Suppressor macrophage treated with lipopolysaccharide for 4 hours (primary cell): ENCODE measurements around the gene EFEMP1.

ENCODE experiments used
- DNase-seq: peaks from one replicate; pipeline ENCODE4 v3.0.0-alpha.2; 2020

Gene EFEMP1

DNA sequence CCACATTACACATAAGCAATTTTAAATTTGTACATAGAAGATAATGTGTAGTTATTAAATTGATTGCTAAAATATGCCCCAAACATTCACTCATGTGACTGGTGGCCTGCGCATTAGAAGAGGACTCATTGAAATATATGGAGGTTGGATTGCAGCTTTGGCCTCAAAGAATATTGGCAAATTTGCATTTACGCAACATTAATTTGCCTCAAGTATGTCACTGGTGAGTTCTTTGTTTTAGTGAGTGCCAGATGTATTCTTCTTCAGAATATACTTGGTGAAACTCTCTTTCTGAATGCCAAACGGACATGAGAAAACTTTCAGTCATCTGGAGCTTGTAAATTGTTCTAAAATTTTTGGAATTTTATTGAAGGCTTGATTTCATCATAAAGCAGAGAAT is 5.9 kb upstream of the EFEMP1 start:
- no peak for DNase-seq

DNA sequence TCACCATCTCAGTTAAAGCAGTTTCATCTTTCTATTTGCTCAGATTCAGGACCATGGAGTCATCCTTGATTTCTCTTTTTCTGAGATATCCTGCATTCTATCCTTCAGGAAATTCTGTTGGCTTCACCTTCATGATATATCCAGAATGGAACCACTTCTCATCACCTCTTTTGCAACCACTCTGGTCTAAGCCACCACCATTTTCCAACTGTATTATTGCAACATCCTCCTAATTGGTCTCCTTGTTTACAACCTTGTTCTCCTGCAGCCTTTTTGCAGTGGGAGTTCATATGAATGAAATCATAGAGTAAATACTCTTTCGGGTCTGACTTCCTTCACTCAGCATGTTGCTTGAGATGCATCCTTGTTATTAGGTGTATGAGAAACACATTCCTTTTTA is 3.4 kb upstream of the EFEMP1 start:
- DNase-seq: no peak

DNA sequence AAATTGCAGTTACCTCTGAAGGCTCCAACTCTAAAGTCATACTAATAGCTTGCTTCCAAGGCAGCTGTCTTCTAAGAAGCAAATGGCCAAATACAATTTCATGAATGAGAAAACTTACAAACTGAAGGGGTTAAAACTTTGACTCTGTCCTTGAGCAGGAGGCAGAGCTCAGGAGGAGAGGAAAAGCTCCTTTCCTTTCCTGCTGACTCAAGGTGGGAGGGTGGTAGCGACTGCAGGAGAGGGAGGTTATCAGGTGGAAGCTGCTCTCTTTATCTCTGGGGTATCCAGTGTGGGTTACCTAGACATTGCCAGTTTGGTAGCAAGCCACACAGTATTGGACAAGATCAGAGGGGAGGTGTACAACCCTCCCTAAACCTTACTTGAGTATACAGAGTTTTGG is 2.7 kb upstream of the EFEMP1 start:
- no peak for DNase-seq

DNA sequence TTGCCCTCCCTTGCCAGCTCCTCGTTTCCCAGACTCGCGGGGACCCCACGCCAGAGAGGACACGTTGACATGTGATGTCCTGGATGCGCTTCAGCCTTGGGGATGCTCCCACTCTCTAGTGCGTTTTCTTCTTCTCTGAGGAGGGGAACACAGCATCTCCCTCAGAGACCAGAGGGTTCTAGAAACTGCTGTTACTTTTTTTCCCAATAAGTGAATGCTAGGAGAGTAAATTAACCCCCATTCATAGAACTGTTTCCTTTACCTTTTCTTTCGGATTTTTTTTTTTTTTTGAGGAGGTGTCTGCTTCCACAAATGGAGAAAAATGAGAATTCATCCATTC is 370 bp upstream of the EFEMP1 start:
- DNase-seq: no peak

DNA sequence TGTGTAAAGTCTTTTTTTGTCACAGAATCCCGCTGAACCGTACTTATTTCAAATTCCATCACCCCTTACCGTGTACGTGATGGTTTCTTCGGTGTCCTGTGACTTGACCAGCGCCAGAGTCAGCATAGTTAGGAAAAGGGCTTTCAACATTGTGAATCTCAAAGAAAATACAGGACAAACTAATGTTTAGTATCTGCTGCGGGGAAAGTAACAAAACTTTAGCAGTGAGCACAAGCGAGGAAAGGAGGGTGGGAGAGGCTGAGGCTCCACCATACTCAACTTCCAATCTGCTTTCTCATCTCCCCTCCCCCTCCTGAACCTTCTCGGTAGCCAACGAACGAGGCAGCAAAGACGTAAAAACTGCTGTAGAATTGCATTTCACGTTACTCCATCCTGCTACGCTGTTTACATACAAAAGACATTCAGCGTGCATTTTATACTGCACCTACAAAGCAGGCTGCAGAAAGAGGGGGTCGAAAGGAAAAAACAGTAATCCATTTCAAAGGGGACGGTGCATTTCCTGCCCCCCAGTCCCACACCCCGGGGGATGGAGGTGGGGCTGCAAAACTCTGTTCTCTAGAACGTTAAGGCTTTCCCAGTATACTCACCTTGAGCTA is 1.2 kb downstream of the EFEMP1 start:
- DNase-seq: no peak

DNA sequence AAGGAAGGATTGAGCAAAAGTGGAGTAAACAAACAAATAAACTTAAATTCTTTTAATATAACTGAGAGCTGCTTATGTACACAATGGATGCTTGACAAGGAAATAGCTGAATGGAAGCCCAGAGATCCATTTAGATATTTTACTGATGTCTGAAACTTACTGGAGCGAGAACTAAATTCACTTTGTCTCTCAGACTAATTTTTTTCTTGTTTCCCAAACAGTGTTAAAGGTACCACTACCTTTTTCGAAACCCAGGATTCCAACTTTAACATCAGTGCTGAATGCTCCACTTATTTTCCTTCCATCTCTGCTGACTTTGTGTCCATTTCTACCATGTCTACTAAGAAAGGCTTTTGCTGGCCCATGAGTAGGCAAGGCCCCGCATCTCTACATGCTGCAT is 4.0 kb downstream of the EFEMP1 start:
- DNase-seq: no peak

DNA sequence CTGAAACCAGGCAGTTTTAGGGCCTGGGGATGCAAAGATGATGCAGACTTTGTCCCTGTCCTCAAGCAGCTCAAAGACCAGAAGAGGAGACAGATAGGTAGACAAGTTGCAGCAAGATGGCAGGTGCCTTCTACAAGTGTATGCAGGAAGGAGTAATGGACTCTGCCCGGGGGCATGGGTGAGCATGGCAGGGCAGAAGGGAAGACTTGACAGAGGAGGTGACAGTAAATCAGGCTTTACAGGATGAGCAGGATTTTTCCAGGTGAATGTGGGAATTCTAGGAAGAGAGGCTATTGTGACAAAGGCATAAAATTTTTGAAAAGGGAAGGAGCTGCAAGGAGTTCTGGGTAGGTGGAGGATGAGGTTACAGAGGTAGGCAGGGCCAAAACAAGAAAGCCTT is 4.7 kb downstream of the EFEMP1 start:
- DNase-seq: no peak

DNA sequence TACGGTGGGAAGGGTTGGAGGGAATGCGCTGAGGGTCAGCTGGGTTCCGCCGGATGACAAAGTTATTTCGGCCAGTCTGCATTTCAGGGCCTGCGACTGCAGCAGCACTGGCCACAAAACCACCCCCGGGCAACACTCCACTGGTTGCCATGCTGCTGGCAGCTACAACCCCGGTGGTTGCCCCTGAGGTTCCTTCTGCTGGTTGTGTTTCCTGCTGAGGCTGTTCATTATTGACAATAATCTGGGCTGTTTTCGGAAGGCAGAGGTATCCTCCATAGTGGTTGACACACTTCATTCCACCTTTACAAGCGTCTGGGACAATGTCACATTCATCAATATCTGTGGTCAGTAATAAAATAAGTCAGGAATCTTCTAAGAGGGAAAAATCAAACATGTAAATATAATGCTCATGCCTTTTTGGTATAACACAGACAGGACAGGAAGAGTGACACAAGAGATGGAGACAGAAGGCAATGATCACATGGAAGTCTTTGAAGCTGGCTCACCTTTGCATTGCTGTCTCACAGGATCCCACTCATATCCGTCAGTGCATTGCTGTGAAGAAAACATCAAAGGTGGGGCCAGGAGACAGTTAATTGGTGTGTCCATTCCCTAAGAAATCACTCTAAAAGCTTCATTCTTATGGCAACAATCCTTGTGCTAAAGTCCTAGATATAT is 5.7 kb downstream of the EFEMP1 start:
- no peak for DNase-seq

DNA sequence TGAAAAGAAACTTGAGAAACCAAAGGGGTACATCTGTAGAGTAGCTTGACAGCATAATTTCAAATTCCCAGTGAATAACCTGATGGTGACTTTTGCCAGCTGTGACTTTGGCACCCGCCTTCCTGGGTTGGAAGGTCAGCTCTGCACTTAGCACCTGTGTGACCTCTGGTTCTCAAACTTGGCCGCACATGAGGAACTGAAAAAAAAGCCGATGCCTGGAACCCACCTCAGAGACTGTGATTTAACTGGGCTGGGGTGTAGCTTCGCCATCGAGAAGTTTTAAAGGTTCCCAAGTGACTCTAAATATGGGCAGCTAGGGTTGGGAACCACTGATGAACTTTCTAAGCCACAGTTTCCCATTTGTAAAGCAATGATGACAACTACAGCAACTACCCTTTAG is 6.5 kb downstream of the EFEMP1 start:
- DNase-seq: no peak

DNA sequence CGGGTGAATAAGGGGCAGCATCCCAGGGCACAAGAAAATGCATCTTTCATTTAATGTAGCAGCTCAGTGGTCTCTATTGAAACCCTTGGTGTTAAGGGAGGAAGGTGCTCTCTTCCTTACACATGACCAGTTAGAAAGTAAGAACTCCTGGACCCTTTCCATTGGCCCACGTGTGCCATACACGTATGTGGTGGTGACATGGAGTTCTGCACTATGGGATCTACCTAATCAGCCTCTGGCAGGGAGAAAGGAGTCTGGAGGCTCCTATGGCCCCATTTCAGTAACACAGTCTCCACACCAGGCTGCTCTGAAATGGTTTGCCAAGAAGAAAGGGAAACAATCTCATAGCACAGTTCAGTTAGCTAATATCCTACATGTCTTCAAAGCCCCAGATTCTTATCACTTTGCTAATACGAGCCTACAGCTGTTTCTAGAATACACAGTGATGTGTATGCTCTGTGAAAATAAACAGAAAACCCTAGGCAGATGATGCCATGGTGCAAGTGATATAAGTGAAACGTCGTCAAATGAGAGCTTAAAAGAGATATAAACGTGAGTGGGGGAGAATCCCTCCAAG is 7.0 kb downstream of the EFEMP1 start:
- DNase-seq: no peak

DNA sequence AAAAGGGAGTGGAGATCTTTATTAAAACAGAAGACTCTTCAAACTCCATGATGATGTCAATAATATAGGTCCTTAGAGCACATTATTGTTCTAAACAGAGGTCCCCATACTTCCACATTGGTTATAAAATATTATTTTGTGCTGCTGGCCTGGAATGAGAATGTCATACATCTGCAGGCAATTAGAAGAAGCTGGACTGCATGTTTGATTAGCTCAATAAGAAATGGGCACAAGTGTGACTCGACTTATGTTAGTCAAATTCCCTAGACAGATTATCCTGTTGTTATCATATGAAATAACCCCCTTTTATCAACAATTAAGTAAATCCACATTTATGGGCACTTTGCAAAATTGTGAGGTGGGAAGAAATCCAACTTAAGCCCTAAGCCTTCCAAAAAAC is 8.8 kb downstream of the EFEMP1 start:
- DNase-seq: no peak

DNA sequence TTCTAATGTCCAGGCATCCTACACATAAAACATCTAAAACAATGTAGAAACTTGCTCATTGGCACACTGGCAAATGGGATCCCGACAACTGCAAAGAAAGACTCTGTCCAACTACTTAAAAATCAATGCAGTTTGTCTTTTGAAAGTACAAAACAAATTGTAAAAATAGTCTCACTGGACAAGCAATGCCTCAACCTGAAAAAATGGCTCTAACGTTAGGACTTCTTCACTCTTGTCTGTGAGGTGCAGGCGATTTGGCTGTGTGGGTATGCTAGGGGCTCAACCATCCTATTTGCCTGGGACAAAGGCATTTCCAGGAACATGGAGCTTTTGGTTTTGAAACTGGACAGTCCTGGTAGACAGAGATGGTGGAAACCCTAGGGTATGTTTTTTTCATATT is 10.7 kb downstream of the EFEMP1 start:
- DNase-seq: no peak

DNA sequence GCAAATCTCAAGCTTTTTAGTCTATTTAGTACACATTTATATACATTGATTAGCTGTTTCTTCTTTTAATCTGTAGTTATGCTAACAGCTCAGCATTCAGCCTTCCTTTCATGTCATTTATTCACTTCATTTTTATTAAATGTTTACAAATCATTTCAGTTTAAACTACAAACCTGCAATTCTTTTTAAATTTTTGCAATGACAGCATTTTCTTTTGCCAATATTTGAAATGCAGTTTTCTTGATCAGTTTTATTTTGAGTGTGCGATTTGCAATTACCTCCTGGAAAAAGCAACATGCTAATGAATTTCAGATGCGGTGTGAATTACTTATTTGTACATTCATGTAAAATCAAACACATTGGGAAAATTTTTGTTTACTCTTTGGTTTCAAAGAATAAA is 13.5 kb downstream of the EFEMP1 start:
- DNase-seq: no peak

DNA sequence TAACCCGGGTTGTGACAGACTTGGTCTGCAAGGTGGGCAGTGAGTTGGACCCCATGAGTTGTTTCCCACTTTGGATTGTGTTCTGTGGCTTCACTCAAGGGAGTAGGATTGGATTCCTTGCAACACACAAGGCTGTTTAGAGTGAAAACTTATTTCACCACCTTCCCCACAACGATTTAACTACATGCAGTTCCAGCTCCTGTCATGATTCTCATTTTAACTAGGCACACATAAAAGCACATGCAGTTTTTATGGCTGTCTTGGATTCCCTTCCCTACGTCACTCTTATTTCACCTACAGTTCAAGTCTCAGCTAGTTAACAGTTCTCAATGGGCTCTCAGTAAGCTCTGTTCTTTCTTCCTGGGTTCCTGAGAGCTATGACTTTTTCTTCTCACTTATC is 15.9 kb downstream of the EFEMP1 start:
- DNase-seq: no peak

DNA sequence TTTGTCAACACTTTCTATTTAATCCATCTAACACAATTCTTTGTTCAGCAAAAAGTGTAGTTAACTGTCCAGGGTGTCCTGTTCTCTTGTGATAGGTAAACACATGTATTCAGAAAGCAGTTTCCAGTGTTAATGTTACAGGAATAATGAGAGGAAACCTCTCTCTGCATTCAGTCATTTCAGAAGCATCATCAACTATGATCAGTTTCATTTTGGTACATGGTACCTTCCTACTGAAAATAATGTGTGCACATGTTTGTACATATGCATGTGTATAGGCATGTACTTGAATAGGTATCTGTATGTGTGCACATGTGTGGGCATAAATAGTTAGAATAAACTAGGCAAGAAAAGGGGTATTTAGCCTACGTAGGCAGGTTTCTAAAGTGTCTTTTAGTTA is 16.6 kb downstream of the EFEMP1 start:
- DNase-seq: no peak

DNA sequence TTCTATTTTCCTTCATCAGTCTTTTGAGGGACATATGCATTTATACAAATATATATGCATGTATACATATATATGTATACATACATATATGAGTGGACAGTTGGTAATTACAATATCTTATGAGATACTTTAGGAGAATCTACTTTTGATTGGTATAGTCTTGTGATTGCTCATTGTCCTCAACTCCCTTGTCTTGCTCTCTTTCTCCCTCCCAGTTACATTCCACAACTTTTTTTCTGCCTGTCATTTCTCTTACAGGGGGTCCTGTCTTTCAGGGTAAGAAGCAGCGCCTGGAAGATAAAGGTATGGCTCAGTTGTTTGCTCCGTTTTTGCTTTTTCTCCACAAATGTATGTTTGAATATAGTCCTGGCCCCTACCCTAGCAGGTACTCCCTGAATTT is 19.9 kb downstream of the EFEMP1 start:
- DNase-seq: no peak

DNA sequence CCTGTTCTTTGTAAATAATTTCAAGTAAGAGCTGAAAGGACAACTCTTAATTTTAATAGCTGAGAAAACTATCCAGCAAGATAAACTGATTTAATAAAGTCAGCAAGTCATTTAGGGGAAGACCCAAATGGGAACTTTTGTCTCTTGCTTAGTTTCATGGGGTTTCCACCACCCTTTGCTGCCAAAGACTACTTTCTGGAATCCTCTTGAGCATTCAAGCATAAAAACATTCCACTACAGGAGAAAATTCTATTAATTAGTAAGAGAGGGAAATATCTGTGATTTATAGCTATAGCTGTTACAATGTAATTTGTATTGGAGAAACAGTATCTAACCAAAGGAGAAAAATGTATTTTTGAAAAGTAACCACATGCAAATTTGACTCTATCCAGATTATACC is 20.6 kb downstream of the EFEMP1 start:
- DNase-seq: no peak

DNA sequence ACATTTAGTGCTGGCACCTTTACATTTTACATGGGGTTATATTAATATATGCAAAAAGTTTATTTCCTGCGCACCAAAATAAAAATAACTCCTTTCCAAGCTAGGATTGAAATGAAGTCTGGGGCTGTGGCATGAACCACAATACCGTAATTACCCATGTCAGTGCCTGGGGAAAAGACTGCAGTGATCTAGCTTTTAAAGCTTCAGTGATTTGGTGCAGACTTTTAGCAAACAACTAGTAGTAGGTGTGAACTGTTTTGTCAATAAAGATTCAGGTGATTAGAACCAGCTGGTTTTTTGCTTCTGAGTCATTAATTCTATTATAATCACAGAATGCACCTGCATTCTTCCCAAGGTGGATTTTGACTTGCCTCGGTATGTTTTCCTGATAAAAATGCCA is 21.2 kb downstream of the EFEMP1 start:
- DNase-seq: no peak

DNA sequence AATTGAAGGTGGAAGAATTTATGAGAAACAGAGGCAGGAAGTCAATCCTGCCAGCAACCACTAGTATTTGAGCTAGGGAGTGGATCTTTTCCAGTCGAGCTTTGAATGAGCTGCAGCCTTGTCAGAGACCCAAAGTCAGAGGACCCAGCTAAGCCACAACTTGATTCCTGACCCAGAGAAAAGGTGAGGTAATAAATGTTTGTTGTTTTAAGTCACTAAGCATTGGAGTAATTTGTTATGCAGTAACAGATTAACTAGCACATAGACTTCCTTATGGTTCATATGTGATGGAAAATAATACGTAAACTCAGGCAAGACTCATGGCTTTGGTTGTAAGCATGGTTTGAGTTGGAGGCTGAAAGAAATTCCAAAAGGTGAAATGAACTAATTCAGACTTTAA is 21.6 kb downstream of the EFEMP1 start:
- DNase-seq: no peak

DNA sequence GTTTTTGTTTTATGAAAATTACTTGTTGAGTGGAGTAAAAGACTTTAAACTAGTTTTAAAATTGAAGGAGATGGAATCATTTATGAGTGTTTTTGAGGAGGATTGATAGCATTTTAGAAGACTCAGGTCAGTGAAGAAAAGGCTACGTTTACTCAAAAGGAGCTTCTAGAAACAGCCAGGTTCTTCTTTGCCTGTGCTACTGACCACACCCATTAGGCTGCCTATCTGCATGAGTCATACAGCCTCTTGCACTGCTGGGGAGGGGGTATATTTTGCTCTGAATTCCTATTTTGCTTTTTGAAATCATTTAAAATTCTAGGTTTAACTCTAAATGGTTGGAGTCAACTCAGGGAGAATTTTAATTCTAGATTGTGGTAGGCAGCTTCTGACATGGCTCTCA is 22.3 kb downstream of the EFEMP1 start:
- DNase-seq: no peak

DNA sequence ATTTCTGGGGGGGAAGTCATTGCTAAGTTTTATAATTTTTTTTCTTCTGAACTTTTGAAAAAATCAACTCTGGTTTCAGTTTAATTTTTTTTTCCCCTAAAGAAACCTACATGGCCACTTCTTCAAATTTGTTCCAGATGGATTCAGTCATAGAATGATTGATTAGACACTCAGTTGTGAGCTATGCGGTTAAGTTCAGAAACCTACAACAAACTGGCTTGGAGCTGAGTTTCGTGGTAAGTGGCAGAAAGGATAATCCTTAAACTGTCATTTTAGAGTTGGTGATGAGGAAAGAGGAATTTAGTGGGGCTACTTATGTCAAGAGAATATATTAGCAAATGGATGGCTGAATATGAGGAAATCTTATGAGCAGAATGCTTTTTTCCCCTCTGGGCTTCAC is 23.7 kb downstream of the EFEMP1 start:
- DNase-seq: no peak

DNA sequence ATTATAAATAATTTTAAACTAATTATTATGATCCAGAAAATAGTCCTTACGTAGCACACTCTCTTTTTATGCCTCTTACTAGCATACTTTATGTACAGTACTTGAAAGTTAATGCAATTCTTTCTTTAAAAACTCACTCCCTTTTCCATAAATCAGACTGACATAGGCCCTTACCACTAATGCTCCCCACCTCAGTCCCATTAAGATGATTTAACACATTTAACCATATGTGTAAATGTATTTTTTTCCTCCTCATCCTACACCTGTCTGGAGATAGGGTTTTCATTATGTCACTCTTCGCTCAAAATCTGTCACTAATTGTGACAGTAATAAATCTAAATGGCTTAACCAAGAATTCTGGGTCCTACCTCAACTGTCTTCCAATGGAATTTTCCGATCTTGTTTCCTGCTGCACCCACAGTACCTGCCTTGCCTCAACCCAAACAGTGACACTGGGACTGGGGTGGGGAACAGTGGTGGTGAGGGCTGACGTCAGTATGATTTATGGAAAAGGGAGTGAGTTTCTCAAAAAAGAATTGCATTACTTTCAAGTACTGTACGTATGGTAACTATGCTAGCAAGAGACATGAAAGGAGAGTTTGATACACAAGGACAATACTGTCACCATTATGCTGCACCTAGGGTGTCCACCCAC is 25.1 kb downstream of the EFEMP1 start:
- no peak for DNase-seq

DNA sequence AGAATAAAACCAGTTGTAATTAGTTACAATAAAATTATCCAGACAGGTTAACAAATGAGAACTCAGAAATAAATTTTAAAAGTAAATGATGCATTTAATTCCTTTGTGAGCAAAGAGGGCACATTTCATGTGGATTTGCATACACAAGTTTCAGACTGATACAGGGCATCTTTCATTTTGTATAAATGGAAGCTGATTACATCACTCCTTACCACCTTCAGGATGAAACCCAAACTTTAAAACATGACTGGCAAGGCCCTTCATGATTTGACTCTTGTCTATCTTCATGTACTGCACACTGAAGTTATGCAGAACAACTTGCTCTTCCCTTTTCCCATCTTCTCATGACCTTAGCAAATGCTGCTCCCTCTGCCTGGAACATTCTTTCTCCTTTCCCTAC is 26.9 kb downstream of the EFEMP1 start:
- no peak for DNase-seq

DNA sequence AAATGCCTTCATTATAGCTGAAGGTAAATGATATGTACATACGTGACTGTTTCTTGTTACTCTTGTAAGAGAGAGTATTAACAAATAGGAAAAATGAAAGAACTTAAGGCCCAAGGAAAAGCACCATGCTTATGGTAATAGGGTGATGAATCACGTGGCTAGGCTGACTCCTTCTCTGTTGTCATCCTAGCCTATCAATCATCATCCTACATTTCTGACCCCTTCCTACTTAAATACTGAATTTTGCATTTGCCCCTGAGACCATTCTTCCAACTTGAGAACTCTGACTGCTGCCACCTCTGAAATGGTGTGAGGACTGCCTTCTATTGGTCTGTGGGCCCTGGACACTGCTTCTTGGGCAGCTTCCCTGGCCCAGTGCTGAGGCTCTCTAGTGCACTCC is 28.9 kb downstream of the EFEMP1 start:
- DNase-seq: no peak

DNA sequence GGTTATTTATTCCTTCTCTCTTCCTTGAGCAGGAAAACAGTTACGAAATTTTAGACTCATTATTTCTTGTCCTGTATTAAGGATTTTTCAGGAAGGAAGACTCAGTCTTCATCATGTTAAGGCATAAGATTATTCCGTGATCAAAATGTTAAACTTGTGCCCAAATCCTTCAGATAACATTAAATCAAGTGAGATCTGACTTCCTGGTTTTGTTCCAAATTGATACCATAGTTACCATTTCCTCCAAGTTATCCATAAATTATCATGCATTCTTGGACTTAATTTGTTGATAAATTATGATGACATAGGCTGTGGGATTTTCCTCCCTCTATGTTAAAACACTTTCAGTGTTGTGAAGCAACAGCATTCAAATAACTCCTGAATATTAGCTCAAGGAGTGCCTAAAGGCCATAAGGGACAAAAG is 31.9 kb downstream of the EFEMP1 start:
- no peak for DNase-seq
